Ishikawa (cell line): ENCODE results near the gene ANO6.
A peak's percentile ranks its signal among the peaks of the same experiment; 100 is the strongest.

ENCODE experiments used
- CEBPB ChIP-seq: IDR thresholded peaks from 2 replicates; pipeline ENCODE4 v1.6.1; 2012
- CREB1 ChIP-seq: IDR thresholded peaks from 2 replicates; pipeline ENCODE4 v1.6.1; 2012; ENCODE audit warnings: low read depth
- EGR1 ChIP-seq: IDR thresholded peaks from 2 replicates; pipeline ENCODE4 v1.6.1; 2012
- EP300 ChIP-seq: IDR thresholded peaks from 2 replicates; pipeline ENCODE4 v1.6.1; 2012; ENCODE audit warnings: borderline replicate concordance
- FOXM1 ChIP-seq: IDR thresholded peaks from 2 replicates; pipeline ENCODE4 v1.6.1; 2012; ENCODE audit warnings: low read depth, borderline replicate concordance
- MAX ChIP-seq: IDR thresholded peaks from 2 replicates; pipeline ENCODE4 v1.6.1; 2012
- NFIC ChIP-seq: IDR thresholded peaks from 2 replicates; pipeline ENCODE4 v1.6.1; 2012
- RAD21 ChIP-seq: IDR thresholded peaks from 2 replicates; pipeline ENCODE4 v1.6.1; 2012; ENCODE audit warnings: low read depth
- REST ChIP-seq: IDR thresholded peaks from 2 replicates; pipeline ENCODE4 v1.6.1; 2012; ENCODE audit warnings: low read depth, mild to moderate bottlenecking
- TAF1 ChIP-seq: IDR thresholded peaks from 2 replicates; pipeline ENCODE4 v1.6.1; 2012; ENCODE audit warnings: low read depth, mild to moderate bottlenecking
- TCF12 ChIP-seq: IDR thresholded peaks from 2 replicates; pipeline ENCODE4 v1.6.1; 2012; ENCODE audit warnings: low read depth
- TEAD4 ChIP-seq: IDR thresholded peaks from 2 replicates; pipeline ENCODE4 v1.6.1; 2012
- USF1 ChIP-seq: IDR thresholded peaks from 2 replicates; pipeline ENCODE4 v1.6.1; 2012
- YY1 ChIP-seq: IDR thresholded peaks from 2 replicates; pipeline ENCODE4 v1.6.1; 2012; ENCODE audit warnings: low read depth
- ZBTB7A ChIP-seq: IDR thresholded peaks from 2 replicates; pipeline ENCODE4 v1.6.1; 2012; ENCODE audit warnings: low read depth

ANO6 gene

DNA sequence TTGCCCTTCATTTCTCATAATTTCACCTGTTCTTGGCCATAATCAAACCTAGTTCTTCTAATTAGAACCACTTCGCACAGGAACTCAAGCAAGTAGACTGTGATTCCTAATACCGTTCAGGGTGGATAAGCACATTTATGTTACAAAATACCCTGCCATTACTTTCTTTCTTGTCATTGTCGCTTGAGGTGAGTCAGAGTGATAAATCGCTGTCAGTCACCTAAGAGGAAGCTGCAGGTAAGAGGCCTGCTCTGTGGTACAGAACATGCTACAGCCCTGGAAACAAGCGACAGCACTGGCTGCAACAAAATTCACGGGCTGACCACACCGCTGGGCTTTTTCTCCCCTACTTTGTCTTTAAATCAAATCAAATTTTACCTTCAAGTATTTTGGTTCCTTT is 218.2 kb downstream of the ANO6 start:
- peak; percentile 45 for TF ChIP-seq FOXM1
- peak; percentile 48; the same call in 1 of the 2 replicates for TF ChIP-seq NFIC
- peak; percentile 73 for TF ChIP-seq TCF12
- peak; percentile 36; the same call in 1 of the 2 replicates for TF ChIP-seq YY1
- TF ChIP-seq TEAD4, result peak; percentile 86
- peak; percentile 62 for TF ChIP-seq MAX
- TF ChIP-seq CEBPB, result peak; percentile 87
- TF ChIP-seq REST, result no peak
- TF ChIP-seq EP300, result peak; percentile 92
- no peak for TF ChIP-seq CREB1

DNA sequence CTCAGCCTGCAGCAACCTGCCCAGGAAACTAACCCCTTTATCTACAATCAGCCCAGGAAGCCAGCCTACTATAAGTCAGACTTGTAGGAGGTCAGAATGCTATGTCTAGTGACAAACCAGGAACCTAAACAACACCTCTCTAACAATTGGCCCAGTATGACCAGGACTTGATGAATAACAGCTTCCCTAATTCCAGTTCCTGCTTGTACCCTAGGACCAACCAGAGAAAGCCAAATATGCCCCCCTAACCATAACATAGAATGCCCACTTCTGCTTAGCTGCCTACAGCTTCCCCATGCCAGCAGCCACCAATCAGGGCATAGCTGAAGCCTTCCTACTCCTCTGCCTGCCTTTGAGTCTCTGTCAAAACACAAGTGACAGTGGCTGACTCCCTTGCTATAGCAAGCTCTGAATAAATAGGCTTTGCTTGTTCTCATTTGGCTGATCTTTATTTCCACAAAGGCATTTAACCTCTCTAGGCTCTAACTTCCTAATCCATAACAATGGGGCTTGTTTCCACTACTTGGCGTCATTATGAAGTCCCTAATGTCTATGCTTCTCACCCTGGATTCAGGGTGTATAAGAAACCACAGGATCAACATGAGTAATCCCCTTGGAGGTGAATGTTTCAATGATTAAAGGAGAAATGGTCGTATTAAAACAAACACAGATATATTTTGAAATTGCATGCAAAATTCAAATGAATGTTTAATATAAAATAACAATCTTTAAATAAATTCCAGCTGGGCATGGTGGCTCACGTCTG is 220.2 kb downstream of the ANO6 start:
- TF ChIP-seq CREB1 (no peak), FOXM1 (no peak), REST (no peak), EGR1 (no peak), MAX (no peak), NFIC (no peak), RAD21 (no peak), CEBPB (no peak), YY1 (no peak), EP300 (no peak), USF1 (no peak), ZBTB7A (no peak), TCF12 (no peak), TEAD4 (no peak), TAF1 (no peak)

DNA sequence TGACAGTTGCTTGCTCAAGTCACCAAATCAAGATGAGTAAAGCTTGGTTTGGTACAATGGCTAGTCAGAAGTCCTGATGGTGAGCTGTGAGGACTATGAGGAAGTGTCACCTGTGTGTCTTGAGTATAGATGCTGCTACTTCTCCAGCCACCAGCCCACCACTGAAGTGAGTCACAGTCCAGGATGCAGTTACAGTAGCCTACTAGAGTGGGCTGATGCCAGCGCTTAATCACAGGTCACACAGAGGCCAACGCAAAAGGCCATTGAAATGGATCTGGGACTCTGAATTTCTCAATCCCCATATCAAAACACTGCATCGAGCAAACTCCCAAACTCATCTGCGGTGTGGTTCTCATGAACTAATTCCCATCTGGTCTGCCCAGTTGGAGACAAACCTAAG is 223.1 kb downstream of the ANO6 start:
- TF ChIP-seq ZBTB7A (no peak), NFIC (no peak), EGR1 (no peak), CEBPB (no peak), TAF1 (no peak), MAX (no peak), YY1 (no peak), EP300 (no peak), TEAD4 (no peak), RAD21 (no peak), TCF12 (no peak), USF1 (no peak), FOXM1 (no peak), REST (no peak), CREB1 (no peak)

- no peak for TF ChIP-seq FOXM1
These were observed 230.1 kb downstream of the ANO6 start for GRCh38 chr12:45446013-45446412.
